BJ (cell line): ENCODE results near the gene PLPPR4. TPM values are rescaled to one million over a fixed set of nuclear protein-coding genes. Genes with fewer than 3 reads are reported as not detected.

ENCODE experiments used
- CTCF ChIA-PET: fragments of 350-600 bp; formaldehyde crosslinking; extraction: SDS; loops from one replicate; lab custom pipeline; 2021; ENCODE audit warnings: antibody characterized with exemption, inconsistent platforms; lab: Yijun Ruan, JAX
- POLR2A ChIA-PET: fragments of 300-600 bp; sonication (Branson Sonifier 250); formaldehyde crosslinking; extraction: SDS; loops from one replicate; lab custom pipeline; 2021; ENCODE audit warnings: antibody characterized with exemption; lab: Charles Lee
- DNase-seq: peaks from one replicate; pipeline ENCODE4 v3.0.0-alpha.2; 2011; ENCODE audit warnings: low read depth
- H3K27me3 ChIP-seq: 2 replicates; pipeline ENCODE4 v1.6.0; 2011; ENCODE audit warnings: low read length; ENCODE audit not compliant: control insufficient read depth, insufficient read depth
- H3K36me3 ChIP-seq: 2 replicates; pipeline ENCODE4 v1.5.1; 2011; ENCODE audit warnings: low read length; ENCODE audit not compliant: control insufficient read depth, insufficient read depth
- H3K4me3 ChIP-seq: 2 replicates; pipeline ENCODE4 v1.5.1; 2011; ENCODE audit warnings: low read depth, mild to moderate bottlenecking, control low read depth, low read length
- CTCF ChIP-seq: IDR thresholded peaks from 2 replicates; pipeline ENCODE4 v1.5.1; 2011; ENCODE audit warnings: low read depth, mild to moderate bottlenecking, control low read depth, inconsistent platforms, low read length, moderate library complexity; ENCODE audit not compliant: insufficient read depth
- polyA plus RNA-seq: library from polyadenylated mRNA; depleted of rRNA; stranded (reverse); fragments of >200 nt; gene quantifications from 2 replicates; pipeline ENCODE4 v1.2.3, GENCODE V29; 2011

The PLPPR4 gene
- polyA plus RNA-seq, 1 experiment: 16.3 TPM

DNA sequence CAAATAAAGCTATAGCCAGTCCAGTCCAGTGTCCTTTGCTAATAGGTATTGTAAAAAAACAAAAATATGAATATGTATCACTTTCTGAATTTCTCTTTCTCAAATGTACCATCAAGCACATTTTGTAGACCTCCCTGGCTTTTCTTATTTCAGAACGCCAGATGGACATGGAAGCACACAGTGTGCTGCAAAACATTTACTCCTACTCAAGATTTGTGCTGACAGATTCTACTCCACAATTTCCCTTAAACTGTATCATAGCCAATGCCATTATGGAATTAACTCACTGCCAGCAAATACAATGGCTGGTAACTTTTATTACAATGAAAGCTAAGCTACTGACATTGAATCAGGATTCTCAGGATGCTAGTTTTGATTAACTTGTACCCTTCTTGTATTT is 30.8 kb upstream of the PLPPR4 start:
- no peaks in the 10 kb centered on the region for H3K27me3 ChIP-seq
- DNase-seq: no peak
- H3K4me3 ChIP-seq: no peak overlapping the region
- ChIA-PET POLR2A (no interaction called here), CTCF (interaction anchor here (1.5 kb wide), 1 partner anchor 10 kb away, joined by 3 read pairs; no protein-coding TSS in a partner anchor)
- TF ChIP-seq CTCF: no peak
- no peaks in the 10 kb centered on the region for H3K36me3 ChIP-seq

DNA sequence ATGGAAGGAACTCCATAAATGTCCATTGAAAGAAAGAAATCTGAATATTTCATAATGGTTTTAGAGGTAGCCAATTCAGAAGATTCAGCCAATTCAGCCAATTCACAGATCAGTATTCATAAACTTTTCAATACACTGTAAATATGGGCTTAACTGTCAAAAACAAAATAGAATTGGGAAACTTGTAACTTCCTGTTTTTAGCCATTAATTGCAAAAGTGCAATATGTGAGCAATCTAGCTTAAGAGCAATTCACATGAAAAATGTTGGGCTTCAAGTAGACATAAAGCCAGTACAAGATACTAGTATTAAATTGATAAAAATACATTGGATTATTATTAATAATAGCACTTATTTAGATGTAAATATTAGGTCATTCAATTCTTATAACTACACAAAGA is 27.5 kb upstream of the PLPPR4 start:
- no peak for DNase-seq
- no peak for TF ChIP-seq CTCF
- Histone ChIP-seq H3K27me3 (no peaks in the 10 kb centered on the region), H3K4me3 (no peak overlapping the region), H3K36me3 (no peaks in the 10 kb centered on the region)
- ChIA-PET CTCF (no interaction called here), POLR2A (no interaction called here)

DNA sequence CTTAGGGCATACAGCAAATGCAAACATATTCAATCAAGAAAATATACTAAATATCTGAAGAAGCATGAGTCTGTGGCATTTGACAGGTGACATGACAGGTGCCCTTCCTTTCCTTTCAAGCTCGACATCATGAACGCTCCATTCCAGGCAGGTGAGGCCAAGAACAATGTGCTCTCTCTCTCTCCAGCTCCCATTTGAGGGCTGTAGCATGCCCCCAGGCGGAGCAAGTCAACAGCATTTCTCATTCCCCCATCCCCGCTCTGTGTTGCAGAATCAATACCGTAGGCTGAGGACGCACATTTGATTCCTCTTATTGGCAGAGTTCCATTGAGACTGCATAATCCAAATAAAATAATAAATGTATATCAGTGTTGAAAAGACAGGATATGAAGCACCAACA is 24.6 kb upstream of the PLPPR4 start:
- POLR2A ChIA-PET: no interaction called here
- CTCF ChIA-PET: interaction anchor here (0.6 kb wide), 1 partner anchor 316 kb away, joined by 3 read pairs; no protein-coding TSS in a partner anchor
- TF ChIP-seq CTCF: no peak

DNA sequence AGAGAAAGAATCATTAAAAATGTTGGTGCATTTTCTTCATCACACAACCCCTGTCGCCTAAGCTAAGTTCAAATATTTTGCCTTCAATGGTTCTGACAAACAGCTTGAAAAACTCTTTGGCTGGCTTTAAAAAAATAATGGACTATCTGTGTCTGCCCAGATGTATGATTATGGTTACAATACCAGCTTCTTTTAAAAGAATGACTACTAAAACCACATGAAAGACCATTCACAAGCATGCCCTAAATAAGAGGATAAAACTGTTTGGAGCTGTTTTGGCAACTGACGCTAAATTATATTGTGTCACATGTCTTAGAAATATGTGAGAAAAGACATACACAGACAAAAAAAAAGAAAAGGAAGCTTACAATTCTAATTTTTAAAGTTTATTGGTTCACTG is 23.7 kb upstream of the PLPPR4 start:
- TF ChIP-seq CTCF: no peak
- CTCF ChIA-PET: no interaction called here
- no peak for DNase-seq
- POLR2A ChIA-PET: no interaction called here
- no peaks in the 10 kb centered on the region for H3K36me3 ChIP-seq
- H3K27me3 ChIP-seq: no peaks in the 10 kb centered on the region
- no peak overlapping the region for H3K4me3 ChIP-seq

More for the DNA sequence above, 24.6 kb upstream of the PLPPR4 start:
- Histone ChIP-seq H3K4me3 (no peak overlapping the region), H3K27me3 (no peaks in the 10 kb centered on the region), H3K36me3 (no peaks in the 10 kb centered on the region)
- DNase-seq: no peak

GRCh38 chr1:99246152-99246551 is 18.1 kb upstream of the PLPPR4 start:
- TF ChIP-seq CTCF: no peak
- ChIA-PET CTCF (no interaction called here), POLR2A (no interaction called here)
- no peak for DNase-seq
- Histone ChIP-seq H3K36me3 (no peaks in the 10 kb centered on the region), H3K4me3 (no peak overlapping the region), H3K27me3 (no peaks in the 10 kb centered on the region)
